ENCODE measurements around the gene LRP1-AS. TPM values are rescaled to one million over a fixed set of nuclear protein-coding genes. Genes with fewer than 3 reads are reported as not detected.
A peak's percentile ranks its signal among the peaks of the same experiment; 100 is the strongest.

LRP1-AS gene
- polyA plus RNA-seq, 1 donor (not counting 4 experiments of a cell fraction or from before 2014, with no cell fraction given), result not detected

- Histone ChIP-seq H3K4me2 (ENCODE audit: control insufficient read depth, extremely low read depth, insufficient read depth, low read depth, low read length) (peak within 1 kb of the TSS; percentile 99), H3K36me3 (ENCODE audit: control insufficient read depth in 2 of 2, extremely low read depth in 1 of 2, insufficient read depth in 2 of 2, low read length in 2 of 2) (peaks cover 11 to 21% of the 10 kb centered on the region in 2 experiments), H4K20me1 (ENCODE audit: control insufficient read depth, extremely low read depth, insufficient read depth, low read length) (peaks cover 3% of the 10 kb centered on the region), H3K27ac (ENCODE audit: control insufficient read depth, insufficient read depth, low read length) (peak within 1 kb of the TSS; percentile 100), H3K9ac (ENCODE audit: control insufficient read depth, extremely low read depth, insufficient read depth, low read length) (peak within 1 kb of the TSS; percentile 100), H3K79me2 (ENCODE audit: control insufficient read depth, insufficient read depth, low read length) (peaks cover 22% of the 10 kb centered on the region), H3K4me3 (ENCODE audit: control insufficient read depth in 2 of 3, extremely low read depth in 1 of 3, insufficient read depth in 2 of 3, low read depth in 1 of 3, low read length in 3 of 3) (peak within 1 kb of the TSS; percentile 79 to 97 (median 91)), H3K9me3 (ENCODE audit: control insufficient read depth, low read depth, low read length) (no peaks in the 10 kb centered on the region), H3K4me1 (ENCODE audit: control insufficient read depth, extremely low read depth, insufficient read depth, low read length) (peaks cover 26% of the 10 kb centered on the region), H3K27me3 (ENCODE audit: control insufficient read depth, extremely low read depth, insufficient read depth, low read length) (no peaks in the 10 kb centered on the region), H3K9me1 (ENCODE audit: control insufficient read depth, extremely low read depth, insufficient read depth, low read length) (no peaks in the 10 kb centered on the region), H2AFZ (ENCODE audit: control insufficient read depth, low read length) (peak within 1 kb of the TSS; percentile 85)
- TF ChIP-seq EZH2 (IDR thresholded peaks at IDR 0.05; ENCODE audit: low read length) (no peak), CTCF (optimal IDR thresholded peaks at IDR 0.05 in 1 of 3, IDR thresholded peaks at IDR 0.05 in 1 of 3, conservative IDR thresholded peaks at IDR 0.05 in 1 of 3; ENCODE audit: extremely low read depth in 1 of 3, insufficient read depth in 2 of 3, low read length in 3 of 3) (peak in 1 of 3 experiments; percentile 35)
- DNase-seq (ENCODE audit: low read depth, low spot score), result peak; percentile 72
- FAIRE-seq, result peak; percentile 41
- dilution Hi-C loops (cut with MboI; ENCODE audit: extremely low pct_ligation_motif_present, low sequenced_read_pairs), result no loop called here
Observed at GRCh38 chr12:57111031-57111734, 36.2 kb downstream of the LRP1-AS start, which contains the start of gene STAT6. Gene STAT6 (minus strand): TSS chr12:57111362. CDS start chr12:57108278, 3,084 bp downstream.

GRCh38 chr12:57110104-57111030 is 37.1 kb downstream of the LRP1-AS start:
- Histone ChIP-seq H3K27me3 (ENCODE audit: control insufficient read depth, extremely low read depth, insufficient read depth, low read length) (no peaks in the 10 kb centered on the region), H2AFZ (ENCODE audit: control insufficient read depth, low read length) (peak overlapping the region; percentile 85), H3K4me2 (ENCODE audit: control insufficient read depth, extremely low read depth, insufficient read depth, low read depth, low read length) (peak overlapping the region; percentile 99), H3K4me1 (ENCODE audit: control insufficient read depth, extremely low read depth, insufficient read depth, low read length) (peaks cover 26% of the 10 kb centered on the region), H3K4me3 (ENCODE audit: control insufficient read depth in 2 of 3, extremely low read depth in 1 of 3, insufficient read depth in 2 of 3, low read depth in 1 of 3, low read length in 3 of 3) (peak overlapping the region; percentile 79 to 97 (median 91)), H3K9me1 (ENCODE audit: control insufficient read depth, extremely low read depth, insufficient read depth, low read length) (no peaks in the 10 kb centered on the region), H3K9me3 (ENCODE audit: control insufficient read depth, low read depth, low read length) (no peaks in the 10 kb centered on the region), H3K36me3 (ENCODE audit: control insufficient read depth in 2 of 2, extremely low read depth in 1 of 2, insufficient read depth in 2 of 2, low read length in 2 of 2) (peaks cover 16 to 29% of the 10 kb centered on the region in 2 experiments), H4K20me1 (ENCODE audit: control insufficient read depth, extremely low read depth, insufficient read depth, low read length) (peaks cover 3% of the 10 kb centered on the region), H3K27ac (ENCODE audit: control insufficient read depth, insufficient read depth, low read length) (peak overlapping the region; percentile 100), H3K9ac (ENCODE audit: control insufficient read depth, extremely low read depth, insufficient read depth, low read length) (peak overlapping the region; percentile 100), H3K79me2 (ENCODE audit: control insufficient read depth, insufficient read depth, low read length) (peaks cover 22% of the 10 kb centered on the region)
- no peak for TF ChIP-seq EZH2 (IDR thresholded peaks at IDR 0.05; ENCODE audit: low read length)
- peak in 1 of 3 experiments; percentile 15 for TF ChIP-seq CTCF (optimal IDR thresholded peaks at IDR 0.05 in 1 of 3, IDR thresholded peaks at IDR 0.05 in 1 of 3, conservative IDR thresholded peaks at IDR 0.05 in 1 of 3; ENCODE audit: extremely low read depth in 1 of 3, insufficient read depth in 2 of 3, low read length in 3 of 3)
- dilution Hi-C loops (cut with MboI; ENCODE audit: extremely low pct_ligation_motif_present, low sequenced_read_pairs), result no loop called here
- FAIRE-seq (no peak), DNase-seq (ENCODE audit: low read depth, low spot score) (no peak)

Measured in keratinocyte (primary cell).